HepG2 (cell line): ENCODE results near the gene ADAM19. TPM values are rescaled to one million over a fixed set of nuclear protein-coding genes. Genes with fewer than 3 reads are reported as not detected.

ENCODE experiments used
- ATAC-seq: fragments of 200-7000 bp; cut with Tn5 transposase; 3 replicates; pipeline ENCODE4 v1.9.1; 2020; ENCODE audit warnings: mild to moderate bottlenecking, moderate library complexity
- BruUV-seq: library from RNA; stranded (reverse); fragments of 400-500 nt; replicated peaks from 2 replicates; lab custom pipeline; 2021; lab: Mats Ljungman, UMichigan
- CTCF ChIA-PET: fragments of 300-600 bp; formaldehyde crosslinking; extraction: SDS; loops from one replicate; lab custom pipeline; 2021; ENCODE audit warnings: low total read pairs, inconsistent platforms, low intra/inter-chr PET ratio; lab: Yijun Ruan, JAX
- POLR2A ChIA-PET: fragments of 350-600 bp; sonication (Branson Sonifier 250); formaldehyde crosslinking; loops from one replicate; lab custom pipeline; 2020; ENCODE audit warnings: antibody characterized with exemption, inconsistent platforms; lab: Yijun Ruan, JAX
- DNase-seq: peaks from one replicate; pipeline ENCODE4 v3.0.0-alpha.2; 2015; ENCODE audit warnings: low spot score
- FAIRE-seq: peaks from 3 replicates; lab custom pipeline; 2011; peaks lifted over from hg19 to GRCh38; lab: Jason Lieb, UNC
- H2AFZ ChIP-seq: one replicate; pipeline ENCODE4 v1.6.1; 2011; ENCODE audit warnings: low read length, inconsistent platforms
- H3K27ac ChIP-seq: fragments of 300-600 bp; 3 replicates; pipeline ENCODE4 v1.8.0; 2011; ENCODE audit warnings: mixed run types, mild to moderate bottlenecking, mixed read lengths, low read length, inconsistent platforms; ENCODE audit not compliant: insufficient read depth; ENCODE audit errors: extremely low read length
- H3K27me3 ChIP-seq, 2 experiments: fragments of 200-600 bp in 1 of 2; 2 replicates in 1 of 2; 3 replicates in 1 of 2; pipeline versions ENCODE4 v1.6.0 to v1.8.0; 2011; ENCODE audit warnings: low read length in 2 of 2, mild to moderate bottlenecking in 2 of 2, moderate library complexity in 2 of 2, inconsistent platforms in 1 of 2; ENCODE audit not compliant: insufficient read depth in 2 of 2, control insufficient read depth in 1 of 2
- H3K36me3 ChIP-seq, 2 experiments: fragments of 200-600 bp in 1 of 2; replicated peaks in 1 of 2; 2 replicates in 1 of 2; 3 replicates in 1 of 2; pipeline versions ENCODE4 v1.5.1 to v1.8.0; 2011; ENCODE audit warnings: low read length in 2 of 2, inconsistent platforms in 1 of 2; ENCODE audit not compliant: insufficient read depth in 2 of 2, control insufficient read depth in 1 of 2
- H3K4me1 ChIP-seq: 2 replicates; pipeline ENCODE4 v1.5.1; 2012; ENCODE audit warnings: low read length, inconsistent platforms; ENCODE audit not compliant: insufficient read depth
- H3K4me2 ChIP-seq: 2 replicates; pipeline ENCODE4 v1.6.0; 2011; ENCODE audit warnings: low read depth, low read length, inconsistent platforms
- H3K4me3 ChIP-seq, 3 experiments: fragments of 200-600 bp in 1 of 3; sonication (generic), shearing (Covaris generic) in 1 of 3; replicated peaks in 1 of 3; 2 replicates each; pipeline ENCODE4 v1.5.1; 2011 to 2016; ENCODE audit warnings: low read length in 3 of 3, inconsistent platforms in 2 of 3, low read depth in 2 of 3, mild to moderate bottlenecking in 2 of 3, control low read depth in 1 of 3, mixed read lengths in 1 of 3; ENCODE audit not compliant: insufficient read depth in 1 of 3
- H3K79me2 ChIP-seq: one replicate; pipeline ENCODE4 v1.6.1; 2011; ENCODE audit warnings: low read length, inconsistent platforms; ENCODE audit not compliant: insufficient read depth
- H3K9ac ChIP-seq: 2 replicates; pipeline ENCODE4 v1.6.0; 2011; ENCODE audit warnings: mild to moderate bottlenecking, low read depth, low read length, inconsistent platforms; ENCODE audit not compliant: insufficient read depth
- H3K9me3 ChIP-seq: 2 replicates; pipeline ENCODE4 v1.5.1; 2012; ENCODE audit warnings: mild to moderate bottlenecking, low read length
- H4K20me1 ChIP-seq: 2 replicates; pipeline ENCODE4 v1.6.0; 2011; ENCODE audit warnings: inconsistent platforms, mild to moderate bottlenecking, low read length, moderate library complexity; ENCODE audit not compliant: insufficient read depth
- KDM1A ChIP-seq: IDR thresholded peaks from 2 replicates; pipeline ENCODE4 v1.6.1; 2016; ENCODE audit warnings: missing compliant biosample characterization
- SATB2 ChIP-seq: sonication (generic); formaldehyde crosslinking; IDR thresholded peaks from 2 replicates; pipeline ENCODE4 v1.5.0; 2020; ENCODE audit warnings: missing genetic modification reagents
- SIX4 ChIP-seq: sonication (generic); formaldehyde crosslinking; IDR thresholded peaks from 2 replicates; pipeline ENCODE4 v1.4.0; 2020; ENCODE audit warnings: missing genetic modification reagents
- SMAD1 ChIP-seq: sonication (generic); formaldehyde crosslinking; IDR thresholded peaks from 2 replicates; pipeline ENCODE4 v1.4.0; 2020; ENCODE audit warnings: missing genetic modification reagents, low read depth, mild to moderate bottlenecking, borderline replicate concordance
- ZNF577 ChIP-seq: sonication (generic); formaldehyde crosslinking; IDR thresholded peaks from 2 replicates; pipeline ENCODE4 v1.4.0; 2020; ENCODE audit warnings: mild to moderate bottlenecking, low read depth, missing genetic modification reagents, borderline replicate concordance
- ZNF615 ChIP-seq: sonication (generic); formaldehyde crosslinking; IDR thresholded peaks from 2 replicates; pipeline ENCODE4 v1.5.0; 2020; ENCODE audit warnings: mild to moderate bottlenecking, missing genetic modification reagents, borderline replicate concordance
- ZNF879 ChIP-seq: sonication (generic); formaldehyde crosslinking; IDR thresholded peaks from 2 replicates; pipeline ENCODE4 v1.8.1; 2023; ENCODE audit warnings: missing genetic modification reagents
- WGBS: methylation state at CpG from one replicate; pipeline ENCODE4 v1.1.6; 2017; ENCODE audit warnings: low lambda C conversion rate; 5-methylcytosine and 5-hydroxymethylcytosine counted together
- in situ Hi-C: cut with HindIII; loops from 2 replicates; pipeline ENCODE4 v1.10.0; 2017; ENCODE audit warnings: low pct_unique_long_range_greater_than_20kb; ENCODE audit not compliant: extremely low pct_ligation_motif_present
- intact Hi-C: fragments of 100-400 bp; cut with micrococcal nuclease; formaldehyde crosslinking; loops from one replicate; pipeline ENCODE4 v1.10.0; 2022; ENCODE audit not compliant: unreplicated experiment
- polyA plus RNA-seq, 8 experiments: library from polyadenylated mRNA; depleted of rRNA in 3 of 8; stranded (reverse) in 7 of 8; unstranded in 1 of 8; fragments of >200 nt; fragmentation: Illumina TruSeq in 4 of 8; extraction: Trizol in 4 of 8; gene quantifications; 2 replicates each; pipeline versions ENCODE4 v1.2.1 to v1.2.3, GENCODE V29; 2011 to 2016; ENCODE audit warnings: low read depth in 4 of 8, missing spikeins in 1 of 8, mixed read lengths in 1 of 8; ENCODE audit not compliant: insufficient read depth in 1 of 8
- total RNA-seq, 5 experiments: library from RNA; depleted of rRNA; stranded (reverse); fragments of >200 nt; fragmentation: Illumina TruSeq; extraction: Trizol; gene quantifications; 2 replicates each; pipeline ENCODE4 v1.2.3, GENCODE V29; 2016; ENCODE audit warnings: low read depth in 1 of 5
- TF ChIP-seq, protein P1 (sequence below): sonication (generic); formaldehyde crosslinking; IDR thresholded peaks from 2 replicates; pipeline ENCODE4 v1.9.0; 2022; ENCODE audit warnings: missing genetic modification reagents, mild to moderate bottlenecking, borderline replicate concordance
- TF ChIP-seq, protein P2 (sequence below): sonication (generic); formaldehyde crosslinking; IDR thresholded peaks from 2 replicates; pipeline ENCODE4 v1.5.1; 2020; ENCODE audit warnings: missing genetic modification reagents, mild to moderate bottlenecking, borderline replicate concordance
- TF ChIP-seq, protein P3 (sequence below): IDR thresholded peaks from 2 replicates; pipeline ENCODE4 v1.6.1; 2016; ENCODE audit warnings: mild to moderate bottlenecking, missing biosample characterization, missing genetic modification reagents
- TF ChIP-seq, protein P4 (sequence below): sonication (generic); formaldehyde crosslinking; IDR thresholded peaks from 2 replicates; pipeline ENCODE4 v1.4.0; 2020; ENCODE audit warnings: mild to moderate bottlenecking, missing genetic modification reagents, borderline replicate concordance

ADAM19 gene
- total and polyA plus RNA-seq, 2 of the 13 experiments (the other 11 are each of a cell fraction or from before 2014, with no cell fraction given) = 0.38 to 0.74 TPM

DNA sequence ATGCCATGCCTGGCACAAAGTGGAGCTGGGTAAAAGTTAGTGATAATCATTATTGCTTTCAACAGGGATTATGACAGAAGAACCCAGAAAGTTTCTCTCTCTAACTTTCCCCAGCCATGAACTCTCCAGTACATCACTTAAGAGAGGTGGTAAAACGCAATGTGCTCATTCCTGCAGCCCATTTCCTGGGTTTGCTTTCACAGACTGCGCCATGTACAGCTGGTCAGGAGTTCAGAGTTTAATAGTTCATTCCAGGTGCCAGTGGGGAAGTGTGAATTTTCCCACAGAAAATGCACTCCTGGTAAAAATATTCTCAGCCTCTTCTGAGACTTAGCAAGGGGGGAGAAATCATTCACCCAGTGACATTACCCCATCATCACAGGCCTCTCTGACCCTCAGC lies 35.5 kb downstream of the ADAM19 start:
- intact Hi-C loops = no loop called here
- ChIA-PET CTCF (no interaction called here), POLR2A (no interaction called here)
- ATAC-seq (no peak), DNase-seq (no peak), FAIRE-seq (no peak)
- WGBS = 88% methylated on average over 2 of the region's 2 CpGs
- Histone ChIP-seq H3K9ac (no peak overlapping the region), H3K79me2 (no peaks in the 10 kb centered on the region), H3K9me3 (no peaks in the 10 kb centered on the region), H3K4me1 (no peaks in the 10 kb centered on the region), H3K36me3 (no peaks in the 10 kb centered on the region), H2AFZ (no peak overlapping the region), H3K4me3 (no peak overlapping the region), H4K20me1 (no peaks in the 10 kb centered on the region), H3K27ac (no peak overlapping the region)
- no TSS peak for BruUV-seq
- no peak for TF ChIP-seq SMAD1 (CRISPR knock-in tag)
- no peak for TF ChIP-seq ZNF615 (CRISPR knock-in tag)
- no peak for TF ChIP-seq ZNF577 (CRISPR knock-in tag)
- TF ChIP-seq SATB2 (CRISPR knock-in tag) = no peak
- TF ChIP-seq, protein P1, sequence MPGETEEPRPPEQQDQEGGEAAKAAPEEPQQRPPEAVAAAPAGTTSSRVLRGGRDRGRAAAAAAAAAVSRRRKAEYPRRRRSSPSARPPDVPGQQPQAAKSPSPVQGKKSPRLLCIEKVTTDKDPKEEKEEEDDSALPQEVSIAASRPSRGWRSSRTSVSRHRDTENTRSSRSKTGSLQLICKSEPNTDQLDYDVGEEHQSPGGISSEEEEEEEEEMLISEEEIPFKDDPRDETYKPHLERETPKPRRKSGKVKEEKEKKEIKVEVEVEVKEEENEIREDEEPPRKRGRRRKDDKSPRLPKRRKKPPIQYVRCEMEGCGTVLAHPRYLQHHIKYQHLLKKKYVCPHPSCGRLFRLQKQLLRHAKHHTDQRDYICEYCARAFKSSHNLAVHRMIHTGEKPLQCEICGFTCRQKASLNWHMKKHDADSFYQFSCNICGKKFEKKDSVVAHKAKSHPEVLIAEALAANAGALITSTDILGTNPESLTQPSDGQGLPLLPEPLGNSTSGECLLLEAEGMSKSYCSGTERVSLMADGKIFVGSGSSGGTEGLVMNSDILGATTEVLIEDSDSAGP (CRISPR knock-in tag) = no peak
- TF ChIP-seq, protein P2, sequence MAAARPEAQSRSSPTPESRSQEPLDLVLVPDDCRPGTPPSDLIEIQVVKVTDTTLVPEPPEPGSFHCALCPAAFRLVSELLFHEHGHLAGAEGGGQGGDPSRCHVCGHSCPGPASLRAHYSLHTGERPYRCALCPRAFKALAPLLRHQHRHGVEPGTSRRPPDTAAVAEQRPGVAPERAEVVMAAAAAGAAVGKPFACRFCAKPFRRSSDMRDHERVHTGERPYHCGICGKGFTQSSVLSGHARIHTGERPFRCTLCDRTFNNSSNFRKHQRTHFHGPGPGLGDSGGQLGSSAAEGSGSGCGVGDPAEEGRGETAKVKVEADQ (CRISPR knock-in tag) = no peak
- TF ChIP-seq ZNF879 (CRISPR knock-in tag) = no peak
- no peak for TF ChIP-seq SIX4
- TF ChIP-seq KDM1A (CRISPR knock-in tag) = no peak
- TF ChIP-seq, protein P3, sequence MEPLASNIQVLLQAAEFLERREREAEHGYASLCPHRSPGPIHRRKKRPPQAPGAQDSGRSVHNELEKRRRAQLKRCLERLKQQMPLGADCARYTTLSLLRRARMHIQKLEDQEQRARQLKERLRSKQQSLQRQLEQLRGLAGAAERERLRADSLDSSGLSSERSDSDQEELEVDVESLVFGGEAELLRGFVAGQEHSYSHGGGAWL (CRISPR knock-in tag) = no peak
- TF ChIP-seq, protein P4, sequence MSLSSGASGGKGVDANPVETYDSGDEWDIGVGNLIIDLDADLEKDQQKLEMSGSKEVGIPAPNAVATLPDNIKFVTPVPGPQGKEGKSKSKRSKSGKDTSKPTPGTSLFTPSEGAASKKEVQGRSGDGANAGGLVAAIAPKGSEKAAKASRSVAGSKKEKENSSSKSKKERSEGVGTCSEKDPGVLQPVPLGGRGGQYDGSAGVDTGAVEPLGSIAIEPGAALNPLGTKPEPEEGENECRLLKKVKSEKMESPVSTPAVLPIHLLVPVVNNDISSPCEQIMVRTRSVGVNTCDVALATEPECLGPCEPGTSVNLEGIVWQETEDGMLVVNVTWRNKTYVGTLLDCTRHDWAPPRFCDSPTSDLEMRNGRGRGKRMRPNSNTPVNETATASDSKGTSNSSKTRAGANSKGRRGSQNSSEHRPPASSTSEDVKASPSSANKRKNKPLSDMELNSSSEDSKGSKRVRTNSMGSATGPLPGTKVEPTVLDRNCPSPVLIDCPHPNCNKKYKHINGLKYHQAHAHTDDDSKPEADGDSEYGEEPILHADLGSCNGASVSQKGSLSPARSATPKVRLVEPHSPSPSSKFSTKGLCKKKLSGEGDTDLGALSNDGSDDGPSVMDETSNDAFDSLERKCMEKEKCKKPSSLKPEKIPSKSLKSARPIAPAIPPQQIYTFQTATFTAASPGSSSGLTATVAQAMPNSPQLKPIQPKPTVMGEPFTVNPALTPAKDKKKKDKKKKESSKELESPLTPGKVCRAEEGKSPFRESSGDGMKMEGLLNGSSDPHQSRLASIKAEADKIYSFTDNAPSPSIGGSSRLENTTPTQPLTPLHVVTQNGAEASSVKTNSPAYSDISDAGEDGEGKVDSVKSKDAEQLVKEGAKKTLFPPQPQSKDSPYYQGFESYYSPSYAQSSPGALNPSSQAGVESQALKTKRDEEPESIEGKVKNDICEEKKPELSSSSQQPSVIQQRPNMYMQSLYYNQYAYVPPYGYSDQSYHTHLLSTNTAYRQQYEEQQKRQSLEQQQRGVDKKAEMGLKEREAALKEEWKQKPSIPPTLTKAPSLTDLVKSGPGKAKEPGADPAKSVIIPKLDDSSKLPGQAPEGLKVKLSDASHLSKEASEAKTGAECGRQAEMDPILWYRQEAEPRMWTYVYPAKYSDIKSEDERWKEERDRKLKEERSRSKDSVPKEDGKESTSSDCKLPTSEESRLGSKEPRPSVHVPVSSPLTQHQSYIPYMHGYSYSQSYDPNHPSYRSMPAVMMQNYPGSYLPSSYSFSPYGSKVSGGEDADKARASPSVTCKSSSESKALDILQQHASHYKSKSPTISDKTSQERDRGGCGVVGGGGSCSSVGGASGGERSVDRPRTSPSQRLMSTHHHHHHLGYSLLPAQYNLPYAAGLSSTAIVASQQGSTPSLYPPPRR (CRISPR knock-in tag) = no peak
- TF ChIP-seq, all 625 proteins: peak for 0
- in situ Hi-C loops = no loop called here
- Histone ChIP-seq H3K4me2 (no peak overlapping the region), H3K27me3 (no peaks in the 10 kb centered on the region)
